Inflammatory macrophage (primary cell): ENCODE measurements around the gene SENP5.
A peak's percentile ranks its signal among the peaks of the same experiment; 100 is the strongest.

Experiments used
- DNase-seq, 2 donors: peaks; one replicate each; pipeline ENCODE4 v3.0.0-alpha.2; 2020 to 2022

Gene SENP5

GRCh38 chr3:196886144-196886543 lies 18.4 kb downstream of the SENP5 start:
- peak in 1 of 2 donors; percentile 48 for DNase-seq

- DNase-seq, result no peak
These were observed 22.4 kb downstream of the SENP5 start for GRCh38 chr3:196889844-196890708.

- no peak for DNase-seq
These were observed 27.0 kb downstream of the SENP5 start for GRCh38 chr3:196894557-196895295.

GRCh38 chr3:196896229-196896628 lies 28.5 kb downstream of the SENP5 start:
- DNase-seq, result no peak

GRCh38 chr3:196901768-196902167 lies 34.0 kb downstream of the SENP5 start:
- DNase-seq, result no peak

- no peak for DNase-seq
These were observed 34.6 kb downstream of the SENP5 start for GRCh38 chr3:196902296-196902695.

- DNase-seq, result no peak
These were observed 36.0 kb downstream of the SENP5 start for GRCh38 chr3:196903740-196904139.

GRCh38 chr3:196914866-196915265 lies 47.1 kb downstream of the SENP5 start:
- no peak for DNase-seq

- DNase-seq, result no peak
These were observed 47.7 kb downstream of the SENP5 start for GRCh38 chr3:196915375-196915774.

- DNase-seq, result peak; percentile 75 to 84
These were observed 48.5 kb downstream of the SENP5 start for GRCh38 chr3:196916221-196916620.

- DNase-seq, result no peak
These were observed 49.3 kb downstream of the SENP5 start for GRCh38 chr3:196916995-196917394.

- DNase-seq, result no peak
These were observed 51.2 kb downstream of the SENP5 start for GRCh38 chr3:196918968-196919367.

GRCh38 chr3:196920733-196921132 lies 53.0 kb downstream of the SENP5 start:
- DNase-seq, result peak; percentile 73 to 78

GRCh38 chr3:196927571-196928453 lies 60.1 kb downstream of the SENP5 start:
- DNase-seq, result no peak

GRCh38 chr3:196931157-196931556 lies 63.4 kb downstream of the SENP5 start:
- no peak for DNase-seq

- DNase-seq, result no peak
These were observed 64.3 kb downstream of the SENP5 start for GRCh38 chr3:196931828-196932587.

- peak; percentile 61 to 63 for DNase-seq
These were observed 64.9 kb downstream of the SENP5 start for GRCh38 chr3:196932600-196932999.

GRCh38 chr3:196936288-196936687 lies 68.6 kb downstream of the SENP5 start:
- no peak for DNase-seq

- DNase-seq, result no peak
These were observed 70.4 kb downstream of the SENP5 start for GRCh38 chr3:196938124-196938523.

- no peak for DNase-seq
These were observed 70.9 kb downstream of the SENP5 start for GRCh38 chr3:196938576-196938975.

- peak; percentile 71 to 87 for DNase-seq
These were observed 74.1 kb downstream of the SENP5 start for GRCh38 chr3:196941729-196942225.
